HEK293 (cell line): Measurements from ENCODE around the gene NDE1.
A peak's percentile ranks its signal among the peaks of the same experiment; 100 is the strongest.

ENCODE experiments used
- ATF2 ChIP-seq: fragments of 450-650 bp; formaldehyde crosslinking; IDR thresholded peaks from 2 replicates; pipeline ENCODE4 v1.5.1; 2016; ENCODE audit warnings: missing biosample characterization, missing genetic modification characterization, low read depth
- GFI1B ChIP-seq: fragments of 450-650 bp; formaldehyde crosslinking; IDR thresholded peaks from 2 replicates; pipeline ENCODE4 v1.5.1; 2016; ENCODE audit warnings: missing biosample characterization, missing genetic modification characterization
- GLIS1 ChIP-seq: fragments of 450-650 bp; formaldehyde crosslinking; IDR thresholded peaks from 2 replicates; pipeline ENCODE4 v1.5.1; 2016; ENCODE audit warnings: missing biosample characterization, missing genetic modification characterization
- HOXC10 ChIP-seq: sonication (generic); formaldehyde crosslinking; IDR thresholded peaks from 2 replicates; pipeline ENCODE4 v1.8.1; 2023; ENCODE audit warnings: mild to moderate bottlenecking, missing genetic modification reagents
- IKZF3 ChIP-seq: fragments of 450-650 bp; IDR thresholded peaks from 2 replicates; pipeline ENCODE4 v1.5.0; 2018; ENCODE audit warnings: missing biosample characterization, mild to moderate bottlenecking, missing genetic modification characterization, moderate library complexity
- INSM2 ChIP-seq: fragments of 450-650 bp; formaldehyde crosslinking; IDR thresholded peaks from 2 replicates; pipeline ENCODE4 v1.5.1; 2016; ENCODE audit warnings: missing biosample characterization, missing genetic modification characterization
- KLF1 ChIP-seq: fragments of 450-650 bp; formaldehyde crosslinking; IDR thresholded peaks from 2 replicates; pipeline ENCODE4 v1.5.1; 2016; ENCODE audit warnings: missing biosample characterization, missing genetic modification characterization
- PRDM10 ChIP-seq: fragments of 450-650 bp; formaldehyde crosslinking; IDR thresholded peaks from 2 replicates; pipeline ENCODE4 v1.5.1; 2016; ENCODE audit warnings: missing biosample characterization, missing genetic modification characterization
- PRDM4 ChIP-seq: fragments of 450-650 bp; formaldehyde crosslinking; IDR thresholded peaks from 2 replicates; pipeline ENCODE4 v1.5.1; 2017; ENCODE audit warnings: missing biosample characterization, missing genetic modification characterization
- ZBTB8A ChIP-seq: fragments of 450-650 bp; formaldehyde crosslinking; IDR thresholded peaks from 2 replicates; pipeline ENCODE4 v1.5.1; 2016; ENCODE audit warnings: missing biosample characterization, missing genetic modification characterization
- ZEB2 ChIP-seq: fragments of 450-650 bp; formaldehyde crosslinking; IDR thresholded peaks from 2 replicates; pipeline ENCODE4 v1.5.1; 2016; ENCODE audit warnings: missing biosample characterization, missing genetic modification characterization
- ZNF624 ChIP-seq: fragments of 450-650 bp; formaldehyde crosslinking; IDR thresholded peaks from 2 replicates; pipeline ENCODE4 v1.5.1; 2017; ENCODE audit warnings: missing biosample characterization, missing genetic modification characterization
- ZNF629 ChIP-seq: fragments of 450-650 bp; formaldehyde crosslinking; IDR thresholded peaks from 2 replicates; pipeline ENCODE4 v1.5.1; 2017; ENCODE audit warnings: missing biosample characterization, missing genetic modification characterization
- ZNF639 ChIP-seq: fragments of 450-650 bp; formaldehyde crosslinking; IDR thresholded peaks from 2 replicates; pipeline ENCODE4 v1.5.1; 2016; ENCODE audit warnings: missing biosample characterization, missing genetic modification characterization
- ZNF654 ChIP-seq: fragments of 450-650 bp; formaldehyde crosslinking; IDR thresholded peaks from 2 replicates; pipeline ENCODE4 v1.5.1; 2016; ENCODE audit warnings: low read depth, missing biosample characterization, missing genetic modification characterization
- ZNF660 ChIP-seq: fragments of 450-650 bp; IDR thresholded peaks from 2 replicates; pipeline ENCODE4 v1.5.1; 2018; ENCODE audit warnings: missing biosample characterization, mild to moderate bottlenecking, missing genetic modification characterization
- ZSCAN5A ChIP-seq: fragments of 450-650 bp; formaldehyde crosslinking; IDR thresholded peaks from 2 replicates; pipeline ENCODE4 v1.5.1; 2016; ENCODE audit warnings: missing biosample characterization, missing genetic modification characterization

The NDE1 gene

GRCh38 chr16:15644267-15644961 is 5.6 kb upstream of the NDE1 start (continued):
- TF ChIP-seq ZNF660 (tag by site-specific recombination) (0 out of 2 replicates have a peak, but pooled peaks have one; percentile 13), HOXC10 (no peak), PRDM4 (0 out of 2 replicates have a peak, but pooled peaks have one; percentile 9), ZSCAN5A (tag by site-specific recombination) (no peak), ZNF654 (tag by site-specific recombination) (no peak), ZNF629 (peak; percentile 71), ZNF639 (tag by site-specific recombination) (peak; percentile 10; the same call in 1 of the 2 replicates), IKZF3 (tag by site-specific recombination) (peak; percentile 67), ZEB2 (peak; percentile 51), KLF1 (tag by site-specific recombination) (peak; percentile 79), GFI1B (tag by site-specific recombination) (0 out of 2 replicates have a peak, but pooled peaks have one; percentile 6), ATF2 (tag by site-specific recombination) (peak; percentile 19; the same call in 1 of the 2 replicates), INSM2 (peak; percentile 94), GLIS1 (tag by site-specific recombination) (peak; percentile 85), ZNF624 (tag by site-specific recombination) (no peak), ZBTB8A (tag by site-specific recombination) (0 out of 2 replicates have a peak, but pooled peaks have one; percentile 11), PRDM10 (tag by site-specific recombination) (peak; percentile 49; the same call in 1 of the 2 replicates)
